Duodenal mucosa (tissue), 2 donors: ENCODE results near the gene MTO1.
"Not testable (repeated sequence)": the region's sequence is repeated elsewhere in the genome, so short reads cannot be mapped to it uniquely, and the experiment has no call there.

Experiments used
- H3K27ac ChIP-seq: one replicate; pipeline ENCODE4 v1.7.0; 2013; ENCODE audit warnings: low read depth, low read length
- H3K27me3 ChIP-seq, 2 donors: one replicate each; pipeline ENCODE4 v1.7.0; 2013; ENCODE audit warnings: low read length in 2 of 2, control low read depth in 1 of 2; ENCODE audit not compliant: insufficient read depth in 2 of 2, control insufficient read depth in 1 of 2
- H3K36me3 ChIP-seq, 2 donors: one replicate each; pipeline ENCODE4 v1.7.0; 2013; ENCODE audit warnings: low read length in 2 of 2, control low read depth in 1 of 2; ENCODE audit not compliant: insufficient read depth in 2 of 2, control insufficient read depth in 1 of 2
- H3K4me1 ChIP-seq, 2 donors: one replicate each; pipeline ENCODE4 v1.7.0; 2013; ENCODE audit warnings: low read length in 2 of 2, control low read depth in 1 of 2; ENCODE audit not compliant: insufficient read depth in 2 of 2, control insufficient read depth in 1 of 2
- H3K4me3 ChIP-seq, 2 donors: one replicate each; pipeline ENCODE4 v1.7.0; 2013; ENCODE audit warnings: low read length in 2 of 2, low read depth in 1 of 2
- H3K9ac ChIP-seq, 2 donors: one replicate each; pipeline ENCODE4 v1.7.0; 2013; ENCODE audit warnings: low read length in 2 of 2, low read depth in 1 of 2
- H3K9me3 ChIP-seq, 2 donors: one replicate each; pipeline ENCODE4 v1.7.0; 2013; ENCODE audit warnings: low read length in 2 of 2, control low read depth in 1 of 2; ENCODE audit not compliant: control insufficient read depth in 1 of 2

MTO1 gene

DNA sequence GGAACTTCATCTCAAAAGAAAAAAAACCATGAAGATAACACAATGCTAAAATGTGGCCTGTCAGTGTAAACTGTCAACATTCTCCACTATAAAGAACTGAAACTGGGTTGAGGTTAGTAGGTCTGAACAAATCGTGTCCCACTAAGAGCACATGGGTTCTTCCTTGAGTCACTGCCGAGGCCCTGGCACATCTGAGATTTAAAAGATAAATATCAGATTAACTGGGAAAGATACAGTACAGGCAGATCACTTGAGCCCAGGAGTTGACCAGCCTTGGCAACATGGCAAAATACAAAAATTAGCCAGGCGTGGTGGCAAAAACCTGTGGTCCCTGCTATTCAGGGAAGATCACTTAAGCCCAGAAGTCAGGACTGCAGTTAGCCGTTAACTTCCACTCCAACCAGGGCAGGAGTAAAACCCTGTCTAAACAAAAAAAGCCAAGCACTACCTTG is 53.7 kb downstream of the MTO1 start:
- H3K9ac ChIP-seq: no peak overlapping the region

DNA sequence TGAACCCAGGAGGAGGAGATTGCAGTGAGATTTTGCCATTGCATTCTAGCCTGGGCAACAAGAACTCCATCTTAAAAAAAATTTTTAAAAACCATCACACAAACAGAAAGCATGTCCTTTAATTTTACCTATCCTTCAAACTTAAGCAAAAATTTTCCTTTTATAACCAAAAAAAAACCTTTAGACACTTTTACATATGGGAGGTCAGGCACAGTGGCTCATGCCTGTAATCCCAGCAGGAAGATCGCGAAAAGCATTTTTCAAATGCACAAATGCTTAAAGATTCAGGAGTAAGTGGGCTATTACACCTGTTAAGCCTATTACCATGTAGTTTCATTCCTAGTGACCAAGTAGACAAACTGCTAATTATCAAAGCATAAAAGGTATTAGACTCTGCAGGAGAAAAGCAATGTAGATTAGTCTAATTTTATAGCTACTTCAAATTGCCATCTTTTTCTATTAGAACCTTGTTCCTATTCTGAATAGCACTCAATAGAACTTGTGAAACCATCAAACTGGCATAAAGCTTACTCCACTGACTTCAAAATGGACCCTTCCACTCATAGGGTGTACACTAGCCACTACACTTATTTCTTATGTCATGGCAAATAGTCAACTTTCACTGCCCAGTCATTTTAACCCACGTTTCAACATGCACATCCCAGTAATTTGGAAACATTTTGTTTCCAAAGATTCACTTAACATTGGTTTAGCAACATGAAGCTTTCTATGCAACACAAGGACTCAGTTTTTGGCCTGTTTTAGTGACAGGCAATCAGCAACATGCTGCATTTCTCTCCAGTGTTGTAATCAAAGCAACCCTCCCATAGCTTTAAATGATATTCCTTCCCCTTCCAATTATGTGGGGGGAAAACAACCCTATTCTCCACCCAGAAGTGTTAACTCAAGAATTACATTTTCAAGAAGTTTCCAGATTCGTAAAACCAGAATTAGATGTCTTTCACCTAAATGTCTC is 55.3 kb downstream of the MTO1 start:
- H3K4me1 ChIP-seq: peaks cover 32 to 39% of the 10 kb centered on the region in 2 donors
- no peaks in the 10 kb centered on the region for H3K9me3 ChIP-seq
- peak overlapping the region in 1 of 2 donors; percentile 27 for H3K9ac ChIP-seq
- H3K27me3 ChIP-seq: no peaks in the 10 kb centered on the region
- no peak overlapping the region for H3K27ac ChIP-seq
- H3K4me3 ChIP-seq: peak overlapping the region; percentile 8 to 14
- H3K36me3 ChIP-seq: peaks cover 35 to 49% of the 10 kb centered on the region in 2 donors

More for the DNA sequence above, 53.7 kb downstream of the MTO1 start:
- Histone ChIP-seq H3K9me3 (no peaks in the 10 kb centered on the region), H3K4me1 (peaks cover 32 to 38% of the 10 kb centered on the region in 2 donors), H3K36me3 (peaks cover 34 to 49% of the 10 kb centered on the region in 2 donors), H3K4me3 (peak overlapping the region in 1 of 2 donors; percentile 28), H3K27me3 (no peaks in the 10 kb centered on the region), H3K27ac (no peak overlapping the region)

DNA sequence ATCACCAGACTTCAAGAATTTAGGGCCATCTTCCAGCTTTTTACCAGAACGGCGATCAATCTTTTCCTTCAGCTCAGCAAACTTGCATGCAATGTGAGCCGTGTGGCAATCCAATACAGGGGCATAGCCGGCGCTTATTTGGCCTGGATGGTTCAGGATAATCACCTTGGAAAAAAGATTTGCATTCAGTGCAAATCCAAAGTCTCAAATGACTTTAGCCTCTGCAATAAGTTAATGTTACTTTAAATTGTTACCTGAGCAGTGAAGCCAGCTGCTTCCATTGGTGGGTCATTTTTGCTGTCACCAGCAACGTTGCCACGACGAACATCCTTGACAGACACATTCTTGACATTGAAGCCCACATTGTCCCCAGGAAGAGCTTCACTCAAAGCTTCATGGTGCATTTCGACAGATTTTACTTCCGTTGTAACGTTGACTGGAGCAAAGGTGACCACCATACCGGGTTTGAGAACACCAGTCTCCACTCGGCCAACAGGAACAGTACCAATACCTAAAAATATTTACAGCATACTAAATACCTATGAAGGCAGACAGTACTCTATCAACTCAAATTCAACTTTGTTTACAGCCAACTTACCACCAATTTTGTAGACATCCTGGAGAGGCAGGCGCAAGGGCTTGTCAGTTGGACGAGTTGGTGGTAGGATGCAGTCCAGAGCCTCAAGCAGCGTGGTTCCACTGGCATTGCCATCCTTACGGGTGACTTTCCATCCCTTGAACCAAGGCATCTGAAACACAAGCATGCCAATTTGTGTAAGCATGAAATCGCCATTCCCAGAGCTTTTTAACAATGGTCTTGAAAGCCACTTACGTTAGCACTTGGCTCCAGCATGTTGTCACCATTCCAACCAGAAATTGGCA is 56.8 kb downstream of the MTO1 start:
- H3K4me3 ChIP-seq: peak overlapping the region; percentile 60 to 61
- not testable (repeated sequence) for H3K27me3 ChIP-seq, H3K9me3 ChIP-seq, H3K27ac ChIP-seq
- H3K36me3 ChIP-seq: peaks cover 35 to 49% of the 10 kb centered on the region in 2 donors
- H3K9ac ChIP-seq: peak overlapping the region; percentile 54 to 100
- H3K4me1 ChIP-seq: peaks cover 38 to 52% of the 10 kb centered on the region in 2 donors

DNA sequence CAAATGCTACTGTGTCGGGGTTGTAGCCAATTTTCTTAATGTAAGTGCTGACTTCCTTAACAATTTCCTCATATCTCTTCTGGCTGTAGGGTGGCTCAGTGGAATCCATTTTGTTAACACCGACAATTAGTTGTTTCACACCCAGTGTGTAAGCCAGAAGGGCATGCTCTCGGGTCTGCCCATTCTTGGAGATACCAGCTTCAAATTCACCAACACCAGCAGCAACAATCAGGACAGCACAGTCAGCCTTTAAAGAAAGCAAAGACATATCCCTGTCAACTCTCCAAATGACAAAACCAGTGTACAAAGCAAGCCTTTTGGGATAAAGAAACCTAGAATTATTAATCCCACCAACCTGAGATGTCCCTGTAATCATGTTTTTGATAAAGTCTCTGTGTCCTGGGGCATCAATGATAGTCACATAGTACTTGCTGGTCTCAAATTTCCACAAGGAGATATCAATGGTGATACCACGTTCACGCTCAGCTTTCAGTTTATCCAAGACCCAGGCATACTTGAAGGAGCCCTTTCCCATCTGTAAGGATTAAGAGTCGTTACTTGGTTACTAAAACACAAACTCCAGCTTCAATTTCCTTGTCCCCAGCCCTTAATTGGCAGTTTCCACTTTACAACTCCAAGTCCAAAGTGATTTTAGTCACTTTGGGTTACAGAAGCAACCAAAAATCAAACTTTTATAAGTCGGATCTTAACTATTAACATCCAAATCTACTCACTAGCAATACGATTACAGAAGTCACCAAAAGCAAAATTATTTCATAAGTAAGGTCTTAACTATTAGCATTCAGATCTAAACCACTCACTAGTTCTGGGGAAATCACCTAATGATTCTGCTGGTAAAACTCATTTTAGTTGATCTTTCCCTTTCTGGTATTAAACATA is 57.7 kb downstream of the MTO1 start:
- H3K4me1 ChIP-seq: peaks cover 38 to 55% of the 10 kb centered on the region in 2 donors

DNA sequence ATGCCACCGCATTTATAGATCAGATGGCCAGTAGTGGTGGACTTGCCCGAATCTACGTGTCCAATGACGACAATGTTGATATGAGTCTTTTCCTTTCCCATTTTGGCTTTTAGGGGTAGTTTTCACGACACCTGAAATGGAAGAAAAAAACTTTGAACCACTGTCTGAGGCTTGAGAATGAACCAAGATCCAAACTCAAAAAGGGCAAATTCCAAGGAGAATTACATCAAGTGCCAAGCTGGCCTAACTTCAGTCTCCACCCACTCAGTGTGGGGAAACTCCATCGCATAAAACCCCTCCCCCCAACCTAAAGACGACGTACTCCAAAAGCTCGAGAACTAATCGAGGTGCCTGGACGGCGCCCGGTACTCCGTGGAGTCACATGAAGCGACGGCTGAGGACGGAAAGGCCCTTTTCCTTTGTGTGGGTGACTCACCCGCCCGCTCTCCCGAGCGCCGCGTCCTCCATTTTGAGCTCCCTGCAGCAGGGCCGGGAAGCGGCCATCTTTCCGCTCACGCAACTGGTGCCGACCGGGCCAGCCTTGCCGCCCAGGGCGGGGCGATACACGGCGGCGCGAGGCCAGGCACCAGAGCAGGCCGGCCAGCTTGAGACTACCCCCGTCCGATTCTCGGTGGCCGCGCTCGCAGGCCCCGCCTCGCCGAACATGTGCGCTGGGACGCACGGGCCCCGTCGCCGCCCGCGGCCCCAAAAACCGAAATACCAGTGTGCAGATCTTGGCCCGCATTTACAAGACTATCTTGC is 58.6 kb downstream of the MTO1 start:
- Histone ChIP-seq H3K27ac (peak overlapping the region; percentile 100), H3K36me3 (peaks cover 35 to 43% of the 10 kb centered on the region in 2 donors), H3K9ac (peak overlapping the region; percentile 100), H3K9me3 (no peaks in the 10 kb centered on the region), H3K4me3 (peak overlapping the region; percentile 95 to 99), H3K4me1 (peaks cover 38 to 54% of the 10 kb centered on the region in 2 donors), H3K27me3 (no peaks in the 10 kb centered on the region)

More for the DNA sequence above, 57.7 kb downstream of the MTO1 start:
- peaks cover 35 to 49% of the 10 kb centered on the region in 2 donors for H3K36me3 ChIP-seq
- H3K9me3 ChIP-seq, H3K27me3 ChIP-seq: not testable (repeated sequence)
- H3K4me3 ChIP-seq: peak overlapping the region; percentile 95 to 99
- H3K27ac ChIP-seq: peak overlapping the region; percentile 100
- peak overlapping the region; percentile 100 for H3K9ac ChIP-seq

DNA sequence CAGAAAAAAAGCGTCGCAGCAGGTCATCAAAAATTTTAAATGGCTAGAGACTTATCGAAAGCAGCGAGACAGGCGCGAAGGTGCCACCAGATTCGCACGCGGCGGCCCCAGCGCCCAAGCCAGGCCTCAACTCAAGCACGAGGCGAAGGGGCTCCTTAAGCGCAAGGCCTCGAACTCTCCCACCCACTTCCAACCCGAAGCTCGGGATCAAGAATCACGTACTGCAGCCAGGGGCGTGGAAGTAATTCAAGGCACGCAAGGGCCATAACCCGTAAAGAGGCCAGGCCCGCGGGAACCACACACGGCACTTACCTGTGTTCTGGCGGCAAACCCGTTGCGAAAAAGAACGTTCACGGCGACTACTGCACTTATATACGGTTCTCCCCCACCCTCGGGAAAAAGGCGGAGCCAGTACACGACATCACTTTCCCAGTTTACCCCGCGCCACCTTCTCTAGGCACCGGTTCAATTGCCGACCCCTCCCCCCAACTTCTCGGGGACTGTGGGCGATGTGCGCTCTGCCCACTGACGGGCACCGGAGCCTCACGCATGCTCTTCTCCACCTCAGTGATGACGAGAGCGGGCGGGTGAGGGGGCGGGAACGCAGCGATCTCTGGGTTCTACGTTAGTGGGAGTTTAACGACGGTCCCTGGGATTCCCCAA is 59.3 kb downstream of the MTO1 start, which contains the start of gene EEF1A1:
Gene EEF1A1 (minus strand): TSS at position 345 of the 663 bp plus-strand sequence. CDS start 1,006 bp downstream, outside the sequence.
- H3K36me3 ChIP-seq: peaks cover 35 to 36% of the 10 kb centered on the region in 2 donors
- H3K27me3 ChIP-seq: no peaks in the 10 kb centered on the region
- no peaks in the 10 kb centered on the region for H3K9me3 ChIP-seq
- H3K9ac ChIP-seq: peak within 1 kb of the TSS; percentile 100
- H3K4me1 ChIP-seq: peaks cover 31 to 49% of the 10 kb centered on the region in 2 donors
- peak within 1 kb of the TSS; percentile 95 to 99 for H3K4me3 ChIP-seq
- H3K27ac ChIP-seq: peak within 1 kb of the TSS; percentile 100

DNA sequence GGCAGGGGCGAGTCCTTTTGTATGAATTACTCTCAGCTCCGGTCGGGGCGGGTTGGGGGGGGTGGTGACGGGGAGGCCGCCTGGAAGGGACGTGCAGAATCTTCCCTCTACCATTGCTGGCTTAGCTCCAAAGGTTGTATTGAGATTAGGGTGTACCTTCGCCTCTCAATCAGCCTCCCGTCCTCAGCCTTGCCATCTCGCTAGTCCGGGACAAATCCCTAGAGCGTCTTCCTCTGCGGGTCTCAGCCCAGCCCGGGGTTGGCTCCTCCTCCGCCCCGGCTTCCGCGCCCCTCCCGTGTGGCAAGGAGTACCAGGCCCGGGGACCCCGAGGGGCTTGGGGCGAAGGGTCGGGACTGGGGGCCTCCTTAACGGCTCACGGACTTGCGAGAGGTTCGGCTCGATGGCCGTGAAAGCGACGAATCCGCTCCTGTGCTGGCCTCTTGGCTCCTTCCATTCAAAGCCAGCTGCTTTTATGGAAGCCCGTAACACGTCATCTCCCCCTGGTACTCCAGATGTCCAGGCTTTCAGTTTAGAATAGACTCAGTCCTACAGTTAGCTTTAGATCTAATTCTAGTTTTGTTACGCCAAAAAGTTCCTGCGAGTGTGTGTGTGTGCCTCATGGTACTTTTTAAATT is 59.9 kb downstream of the MTO1 start:
- peak overlapping the region; percentile 100 for H3K27ac ChIP-seq
- H3K4me1 ChIP-seq: peaks cover 26 to 45% of the 10 kb centered on the region in 2 donors
- peak overlapping the region; percentile 90 to 100 for H3K9ac ChIP-seq
- no peaks in the 10 kb centered on the region for H3K9me3 ChIP-seq
- no peaks in the 10 kb centered on the region for H3K27me3 ChIP-seq
- H3K36me3 ChIP-seq: peaks cover 29 to 35% of the 10 kb centered on the region in 2 donors
- H3K4me3 ChIP-seq: peak overlapping the region; percentile 95 to 99

DNA sequence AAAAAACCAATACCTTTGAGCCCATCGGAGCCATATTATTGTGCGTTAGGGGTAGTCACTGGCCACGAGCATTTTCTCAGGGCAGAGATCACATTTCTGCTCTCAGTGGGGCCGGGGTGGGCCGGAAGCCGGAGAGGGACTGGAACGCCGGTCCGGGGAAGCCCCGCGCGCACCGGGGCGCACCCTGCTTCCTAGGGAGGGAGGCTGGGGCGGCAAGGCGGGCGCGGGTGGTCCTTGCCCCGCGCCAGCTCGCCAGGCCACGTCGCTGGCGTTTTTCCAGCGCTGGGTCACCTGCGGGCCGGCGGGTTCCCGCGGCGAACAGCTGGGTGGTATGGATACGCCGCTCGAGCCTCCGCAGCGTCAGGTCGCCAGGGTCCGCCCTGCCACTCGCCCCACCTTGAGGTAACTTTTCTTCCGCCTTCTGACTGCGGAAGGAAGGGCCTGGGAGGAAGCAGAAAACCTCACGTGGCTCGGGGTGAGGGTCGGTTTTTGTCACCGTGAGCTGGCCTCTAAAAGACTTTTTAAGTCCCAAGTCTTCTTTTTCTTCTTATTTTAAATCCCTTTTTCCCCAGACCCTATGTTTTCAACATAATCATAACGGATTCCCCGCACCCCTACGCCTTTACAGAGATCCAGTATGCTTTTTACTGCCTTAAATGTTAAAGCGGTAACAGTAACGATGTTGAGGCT is 62.0 kb downstream of the MTO1 start:
- peaks cover 11 to 29% of the 10 kb centered on the region in 2 donors for H3K4me1 ChIP-seq
- H3K4me3 ChIP-seq: peak overlapping the region; percentile 64 to 99
- peak overlapping the region; percentile 88 to 90 for H3K9ac ChIP-seq
- peaks cover 11 to 17% of the 10 kb centered on the region in 2 donors for H3K36me3 ChIP-seq
- H3K27me3 ChIP-seq: no peaks in the 10 kb centered on the region
- peak overlapping the region; percentile 97 for H3K27ac ChIP-seq
- H3K9me3 ChIP-seq: no peaks in the 10 kb centered on the region
